ENCODE data around the gene CCNG2. TPM values are rescaled to one million over a fixed set of nuclear protein-coding genes. Genes with fewer than 3 reads are reported as not detected.

The CCNG2 gene
- total RNA-seq, 2 donors from 2014 or later, result 61.3 to 106 TPM

DNA sequence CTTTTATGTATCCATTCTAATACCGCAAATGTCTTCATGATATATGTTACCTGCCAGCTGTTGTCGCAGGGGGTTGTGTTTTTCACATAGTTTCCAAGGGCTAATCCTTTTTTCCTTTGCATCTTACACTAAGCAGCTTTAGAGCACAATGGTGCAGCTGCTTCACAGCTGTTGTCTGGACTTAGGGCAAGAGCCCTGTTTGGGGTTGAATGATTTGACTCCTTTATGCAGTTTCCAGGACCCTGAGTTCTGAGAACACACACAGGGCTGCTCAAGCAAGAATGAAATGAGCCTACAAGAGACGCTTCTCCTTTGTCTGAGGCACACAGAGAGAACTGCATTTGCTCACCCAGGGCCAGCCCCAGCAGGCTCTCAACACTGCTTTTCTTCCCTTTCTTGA lies 20.2 kb downstream of the CCNG2 start:
- intact Hi-C loops (cut with DNase I), result no loop called here
- TF ChIP-seq, protein P1, sequence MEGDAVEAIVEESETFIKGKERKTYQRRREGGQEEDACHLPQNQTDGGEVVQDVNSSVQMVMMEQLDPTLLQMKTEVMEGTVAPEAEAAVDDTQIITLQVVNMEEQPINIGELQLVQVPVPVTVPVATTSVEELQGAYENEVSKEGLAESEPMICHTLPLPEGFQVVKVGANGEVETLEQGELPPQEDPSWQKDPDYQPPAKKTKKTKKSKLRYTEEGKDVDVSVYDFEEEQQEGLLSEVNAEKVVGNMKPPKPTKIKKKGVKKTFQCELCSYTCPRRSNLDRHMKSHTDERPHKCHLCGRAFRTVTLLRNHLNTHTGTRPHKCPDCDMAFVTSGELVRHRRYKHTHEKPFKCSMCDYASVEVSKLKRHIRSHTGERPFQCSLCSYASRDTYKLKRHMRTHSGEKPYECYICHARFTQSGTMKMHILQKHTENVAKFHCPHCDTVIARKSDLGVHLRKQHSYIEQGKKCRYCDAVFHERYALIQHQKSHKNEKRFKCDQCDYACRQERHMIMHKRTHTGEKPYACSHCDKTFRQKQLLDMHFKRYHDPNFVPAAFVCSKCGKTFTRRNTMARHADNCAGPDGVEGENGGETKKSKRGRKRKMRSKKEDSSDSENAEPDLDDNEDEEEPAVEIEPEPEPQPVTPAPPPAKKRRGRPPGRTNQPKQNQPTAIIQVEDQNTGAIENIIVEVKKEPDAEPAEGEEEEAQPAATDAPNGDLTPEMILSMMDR (IDR thresholded peaks at IDR 0.05), result no peak
- TF ChIP-seq POLR2AphosphoS5 (IDR thresholded peaks at IDR 0.05), result no peak
- TF ChIP-seq POLR2A (IDR thresholded peaks at IDR 0.05), result no peak
- Histone ChIP-seq H3K36me3 (no peaks in the 10 kb centered on the region), H3K9me3 (no peaks in the 10 kb centered on the region), H3K4me3 (no peak overlapping the region), H3K27me3 (replicated peaks; ENCODE audit: insufficient read depth) (no peaks in the 10 kb centered on the region), H3K27ac (no peak overlapping the region), H3K4me1 (replicated peaks) (no peaks in the 10 kb centered on the region)
- no peak for DNase-seq (ENCODE audit: low spot score)
- 35% methylated on average over 3 of the region's 3 CpGs for WGBS

DNA sequence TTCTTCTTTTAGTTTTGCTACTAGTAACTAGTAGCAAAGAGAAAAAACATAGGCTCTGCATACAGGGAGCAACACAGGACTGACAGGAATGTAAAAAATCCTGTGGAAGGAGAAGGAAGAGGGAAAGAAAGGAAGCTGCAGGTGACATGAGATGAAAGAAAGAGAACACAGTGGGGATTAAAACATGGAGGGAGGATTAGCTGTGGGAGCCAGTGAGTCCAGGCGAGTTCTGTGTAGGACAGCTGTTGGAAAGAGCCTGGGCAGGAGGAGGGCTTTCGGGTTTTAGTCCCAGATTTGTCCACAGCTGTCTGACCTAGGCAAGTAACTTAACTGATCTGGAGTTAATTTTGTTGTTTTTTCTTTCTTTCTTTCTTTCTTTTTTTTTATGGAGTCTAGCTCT lies 21.6 kb downstream of the CCNG2 start:
- no peak for DNase-seq (ENCODE audit: low spot score)
- Histone ChIP-seq H3K27ac (no peak overlapping the region), H3K9me3 (no peaks in the 10 kb centered on the region), H3K4me3 (no peak overlapping the region), H3K4me1 (replicated peaks) (no peaks in the 10 kb centered on the region), H3K36me3 (no peaks in the 10 kb centered on the region), H3K27me3 (replicated peaks; ENCODE audit: insufficient read depth) (no peaks in the 10 kb centered on the region)
- TF ChIP-seq POLR2AphosphoS5 (IDR thresholded peaks at IDR 0.05) (no peak), POLR2A (IDR thresholded peaks at IDR 0.05) (no peak)
- TF ChIP-seq, protein P1 (IDR thresholded peaks at IDR 0.05), result no peak
- 85% methylated on average over 2 of the region's 2 CpGs for WGBS
- intact Hi-C loops (cut with DNase I), result no loop called here

DNA sequence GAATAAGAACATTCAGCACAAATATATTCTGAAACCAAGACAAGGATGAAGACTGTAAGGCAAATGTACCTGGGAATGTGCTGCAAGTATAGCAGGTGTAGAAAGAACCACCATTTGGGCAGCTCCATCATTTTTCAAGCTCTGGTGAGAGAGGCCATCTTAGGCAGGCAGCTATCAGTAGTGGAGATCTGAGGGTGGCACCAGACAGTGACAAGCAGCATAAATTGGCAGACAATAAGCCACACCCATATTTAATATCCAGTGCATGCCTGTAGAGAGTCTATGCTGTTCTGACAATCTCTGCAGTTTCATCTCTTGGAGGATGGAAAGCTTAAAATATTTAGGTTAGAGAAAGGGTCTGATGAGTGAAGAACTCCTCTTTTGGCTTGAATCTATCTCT lies 22.5 kb downstream of the CCNG2 start:
- no peak overlapping the region for H3K4me3 ChIP-seq
- no peak overlapping the region for H3K27ac ChIP-seq
- intact Hi-C loops (cut with DNase I), result no loop called here
- TF ChIP-seq, protein P1 (IDR thresholded peaks at IDR 0.05), result no peak
- TF ChIP-seq POLR2AphosphoS5 (IDR thresholded peaks at IDR 0.05) (no peak), POLR2A (IDR thresholded peaks at IDR 0.05) (no peak)
- H3K4me1 ChIP-seq (replicated peaks), result no peaks in the 10 kb centered on the region
- no peaks in the 10 kb centered on the region for H3K36me3 ChIP-seq
- DNase-seq (ENCODE audit: low spot score), result no peak
- no peaks in the 10 kb centered on the region for H3K9me3 ChIP-seq
- no peaks in the 10 kb centered on the region for H3K27me3 ChIP-seq (replicated peaks; ENCODE audit: insufficient read depth)

DNA sequence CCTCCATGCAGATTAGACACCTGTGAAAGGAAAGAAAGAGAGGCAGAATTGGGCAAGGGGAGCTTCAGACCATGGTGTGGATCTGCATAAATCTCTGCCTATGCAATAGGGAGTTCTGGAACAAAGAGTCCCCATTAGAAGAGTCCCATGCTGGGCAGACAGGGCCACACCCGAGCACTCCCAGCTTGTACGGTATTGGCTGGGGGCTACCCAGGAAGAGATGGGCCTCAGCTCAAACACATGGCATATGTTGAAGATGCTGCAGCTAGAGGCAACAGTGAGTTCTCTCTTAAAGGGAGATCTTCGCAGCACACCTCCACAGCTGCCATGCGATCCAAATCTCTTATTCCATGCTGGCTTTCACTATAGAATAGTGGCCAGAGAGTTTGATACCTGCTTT lies 24.7 kb downstream of the CCNG2 start:
- no peaks in the 10 kb centered on the region for H3K27me3 ChIP-seq (replicated peaks; ENCODE audit: insufficient read depth)
- H3K36me3 ChIP-seq, result no peaks in the 10 kb centered on the region
- no peak overlapping the region for H3K4me3 ChIP-seq
- no peak for TF ChIP-seq POLR2AphosphoS5 (IDR thresholded peaks at IDR 0.05)
- TF ChIP-seq, protein P1 (IDR thresholded peaks at IDR 0.05), result no peak
- no peak for TF ChIP-seq POLR2A (IDR thresholded peaks at IDR 0.05)
- H3K9me3 ChIP-seq, result no peaks in the 10 kb centered on the region
- intact Hi-C loops (cut with DNase I), result no loop called here
- no peak overlapping the region for H3K27ac ChIP-seq
- DNase-seq (ENCODE audit: low spot score), result no peak
- WGBS, result 84% methylated on average over 4 of the region's 4 CpGs
- H3K4me1 ChIP-seq (replicated peaks), result no peaks in the 10 kb centered on the region

DNA sequence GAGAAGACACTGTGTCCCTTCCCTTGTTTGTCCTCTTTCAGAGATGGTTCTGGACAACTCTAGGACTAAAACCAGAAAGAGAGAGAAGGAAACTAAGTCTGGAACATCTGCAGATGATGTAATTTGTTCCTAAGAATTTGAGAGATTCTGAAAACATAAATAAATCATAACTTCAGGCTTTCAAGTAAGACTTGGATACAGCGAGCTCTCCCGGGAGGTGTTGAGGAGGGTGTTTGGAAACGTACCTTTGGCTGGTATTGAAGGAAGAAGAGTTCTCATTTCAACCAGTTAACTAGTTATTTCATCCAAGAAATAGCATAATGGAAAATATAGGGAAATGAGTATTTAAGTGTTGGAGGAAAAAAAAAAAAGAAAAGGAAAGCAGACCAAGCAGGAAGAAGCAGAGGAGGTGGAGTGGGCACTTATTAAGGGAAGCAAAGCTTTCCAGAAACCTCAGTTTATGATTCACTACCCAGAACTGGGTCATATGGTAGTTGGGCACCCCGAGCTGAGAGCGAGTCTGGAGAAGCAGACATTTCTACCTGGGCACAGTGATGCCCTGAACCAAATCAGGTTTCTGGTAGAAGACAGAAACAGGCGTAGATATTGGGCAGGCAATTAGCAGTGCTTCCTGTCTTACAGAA lies 26.9 kb downstream of the CCNG2 start:
- Histone ChIP-seq H3K36me3 (no peaks in the 10 kb centered on the region), H3K4me3 (no peak overlapping the region), H3K27ac (no peak overlapping the region), H3K9me3 (no peaks in the 10 kb centered on the region), H3K27me3 (replicated peaks; ENCODE audit: insufficient read depth) (no peaks in the 10 kb centered on the region), H3K4me1 (replicated peaks) (no peaks in the 10 kb centered on the region)
- intact Hi-C loops (cut with DNase I), result no loop called here
- WGBS, result 81% methylated on average over 6 of the region's 6 CpGs
- DNase-seq (ENCODE audit: low spot score), result no peak
- no peak for TF ChIP-seq POLR2A (IDR thresholded peaks at IDR 0.05)
- no peak for TF ChIP-seq POLR2AphosphoS5 (IDR thresholded peaks at IDR 0.05)
- TF ChIP-seq, protein P1 (IDR thresholded peaks at IDR 0.05), result no peak
